ENCODE data around the gene ZFYVE27. TPM values are rescaled to one million over a fixed set of nuclear protein-coding genes. Genes with fewer than 3 reads are reported as not detected.
A peak's percentile ranks its signal among the peaks of the same experiment; 100 is the strongest.

Gene ZFYVE27
- polyA plus RNA-seq, 3 donors: 6.2 to 31.1 (median 9.7) TPM

DNA sequence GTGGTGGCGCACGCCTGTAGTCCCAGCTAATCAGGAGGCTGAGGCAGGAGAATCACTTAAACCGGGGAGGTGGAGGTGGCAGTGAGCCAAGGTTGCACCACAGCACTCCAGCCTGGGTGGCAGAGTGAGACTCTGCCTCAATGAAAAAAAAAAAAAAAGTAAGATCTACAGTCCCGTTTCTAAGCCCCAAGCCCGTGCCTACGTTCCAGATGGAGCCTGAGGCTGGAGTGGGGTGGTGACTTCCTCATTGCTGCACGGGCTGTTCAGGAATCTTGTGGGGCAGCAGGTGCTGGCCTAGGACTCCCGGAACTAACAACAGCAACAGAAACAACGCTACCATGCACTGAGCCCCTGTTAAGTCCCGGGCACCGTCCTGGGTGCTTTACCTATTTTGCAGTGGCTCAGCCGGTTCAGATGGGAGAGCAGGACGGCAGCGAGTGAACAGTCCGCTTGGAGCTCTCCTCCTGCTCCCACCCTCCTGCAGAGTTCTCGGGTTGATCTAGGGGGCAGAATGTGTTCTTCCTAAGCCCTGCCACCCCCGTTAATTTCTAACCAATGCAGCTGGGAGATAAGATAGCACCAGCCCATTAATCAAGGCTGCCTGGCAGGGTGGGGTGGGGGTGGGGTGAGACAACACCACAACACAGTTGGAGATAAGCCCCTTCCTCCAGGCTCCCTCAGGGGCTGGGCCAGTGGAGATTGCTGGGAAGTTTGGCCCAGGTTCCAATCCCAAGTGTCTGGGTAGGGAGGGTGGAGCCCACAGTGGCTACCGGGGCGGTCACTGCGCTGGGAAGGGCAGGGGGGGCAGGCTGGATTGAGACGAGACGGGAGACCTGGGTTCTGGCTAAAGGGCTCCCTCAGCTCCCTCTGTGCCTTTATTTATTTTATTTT lies 51.9 kb downstream of the ZFYVE27 start:
- intact Hi-C loops (cut with micrococcal nuclease): no loop called here
- H3K27me3 Mint-ChIP-seq (ENCODE audit: low read depth in 3 of 3): peaks cover 14 to 41% (median 35%) of the 10 kb centered on the region in 3 donors
- Histone ChIP-seq H2AFZ (ENCODE audit: insufficient read depth, low read depth, low read length, poor library complexity, severe bottlenecking) (no peak overlapping the region), H3K4me3 (replicated peaks in 1 of 3; ENCODE audit: low read depth in 2 of 3, low read length in 3 of 3) (no peak overlapping the region), H3K9me3 (replicated peaks in 1 of 2; ENCODE audit: control insufficient read depth in 1 of 2, insufficient read depth in 1 of 2, low read length in 2 of 2) (no peaks in the 10 kb centered on the region), H3K79me2 (ENCODE audit: insufficient read depth, low read length) (no peaks in the 10 kb centered on the region), H3K27me3 (ENCODE audit: control insufficient read depth in 2 of 2, insufficient read depth in 2 of 2, low read length in 2 of 2) (peaks cover 0 to 8% of the 10 kb centered on the region in 2 donors), H3K36me3 (replicated peaks in 1 of 2; ENCODE audit: control insufficient read depth in 1 of 2, insufficient read depth in 2 of 2, low read length in 2 of 2) (no peaks in the 10 kb centered on the region), H4K20me1 (ENCODE audit: insufficient read depth, low read length) (no peaks in the 10 kb centered on the region), H3K4me2 (replicated peaks; ENCODE audit: extremely low read depth, low read length, poor library complexity, severe bottlenecking) (no peak overlapping the region), H3K9ac (ENCODE audit: insufficient read depth, low read length, poor library complexity, severe bottlenecking) (no peak overlapping the region), H3K27ac (ENCODE audit: low read depth in 1 of 2, low read length in 2 of 2) (no peak overlapping the region), H3K4me1 (ENCODE audit: control insufficient read depth in 1 of 2, insufficient read depth in 2 of 2, low read length in 2 of 2) (no peaks in the 10 kb centered on the region)
- no peak for DNase-seq
- H3K36me3 Mint-ChIP-seq: no peaks in the 10 kb centered on the region
- H3K4me3 Mint-ChIP-seq: peak overlapping the region in 1 of 2 donors; percentile 35
- H3K4me1 Mint-ChIP-seq: peaks cover 3% of the 10 kb centered on the region
- WGBS (ENCODE audit: insufficient coverage): 7% methylated on average over 8 of the region's 22 CpGs
- H3K9me3 Mint-ChIP-seq: no peaks in the 10 kb centered on the region
- no peak for TF ChIP-seq CTCF (IDR thresholded peaks at IDR 0.05)
- H3K27ac Mint-ChIP-seq: no peak overlapping the region

DNA sequence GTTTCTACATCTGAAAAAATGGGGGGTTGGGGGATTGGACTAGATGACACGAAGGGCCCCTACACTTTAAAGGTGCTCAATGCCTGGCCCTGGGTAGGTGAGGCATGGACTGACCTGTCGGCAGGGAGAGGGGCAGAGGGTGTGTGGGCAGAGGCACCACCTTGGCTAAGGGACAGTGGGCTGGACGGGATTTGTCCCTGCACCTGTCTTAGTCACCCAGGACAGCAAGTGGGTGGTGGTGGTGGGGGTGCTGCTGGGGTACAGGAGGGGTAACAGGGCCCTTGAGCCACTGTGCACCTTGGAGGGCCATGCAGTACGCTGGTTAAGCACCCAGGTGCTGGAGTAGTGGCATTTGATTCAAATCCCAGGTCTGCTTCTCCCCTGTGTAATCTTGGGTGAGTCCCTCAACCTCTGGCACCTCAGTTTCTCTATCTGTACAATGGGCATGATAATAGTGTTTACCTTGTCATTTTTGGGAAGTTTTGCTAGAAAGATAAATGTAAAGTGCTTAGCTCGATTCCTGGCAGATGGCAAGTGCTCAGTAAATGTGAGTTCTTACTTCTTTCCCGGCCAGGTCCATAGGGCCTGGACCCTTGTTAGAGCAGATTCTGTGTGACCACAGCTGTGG lies 53.0 kb downstream of the ZFYVE27 start:
- H3K4me3 ChIP-seq (replicated peaks in 1 of 3; ENCODE audit: low read depth in 2 of 3, low read length in 3 of 3): no peak overlapping the region
- no peak for DNase-seq
- Mint-ChIP-seq H3K4me1 (peaks cover 3% of the 10 kb centered on the region), H3K36me3 (no peaks in the 10 kb centered on the region), H3K27me3 (ENCODE audit: low read depth in 3 of 3) (peaks cover 17 to 44% (median 37%) of the 10 kb centered on the region in 3 donors), H3K4me3 (peak overlapping the region in 1 of 2 donors; percentile 15), H3K27ac (no peak overlapping the region), H3K9me3 (no peaks in the 10 kb centered on the region)
- no peak for TF ChIP-seq CTCF (IDR thresholded peaks at IDR 0.05)
- H3K4me1 ChIP-seq (ENCODE audit: control insufficient read depth in 1 of 2, insufficient read depth in 2 of 2, low read length in 2 of 2): no peaks in the 10 kb centered on the region
- no peaks in the 10 kb centered on the region for H4K20me1 ChIP-seq (ENCODE audit: insufficient read depth, low read length)
- no peaks in the 10 kb centered on the region for H3K79me2 ChIP-seq (ENCODE audit: insufficient read depth, low read length)
- no peak overlapping the region for H3K9ac ChIP-seq (ENCODE audit: insufficient read depth, low read length, poor library complexity, severe bottlenecking)
- H3K27me3 ChIP-seq (ENCODE audit: control insufficient read depth in 2 of 2, insufficient read depth in 2 of 2, low read length in 2 of 2): peaks cover 0 to 8% of the 10 kb centered on the region in 2 donors
- 67% methylated on average over 3 of the region's 6 CpGs for WGBS (ENCODE audit: insufficient coverage)
- intact Hi-C loops (cut with micrococcal nuclease): loop anchor here in 1 of 2 donors (5.0 kb wide), 1 partner anchor 77 kb away; no protein-coding TSS in a partner anchor
- H3K4me2 ChIP-seq (replicated peaks; ENCODE audit: extremely low read depth, low read length, poor library complexity, severe bottlenecking): no peak overlapping the region
- no peaks in the 10 kb centered on the region for H3K36me3 ChIP-seq (replicated peaks in 1 of 2; ENCODE audit: control insufficient read depth in 1 of 2, insufficient read depth in 2 of 2, low read length in 2 of 2)
- H3K27ac ChIP-seq (ENCODE audit: low read depth in 1 of 2, low read length in 2 of 2): no peak overlapping the region
- H3K9me3 ChIP-seq (replicated peaks in 1 of 2; ENCODE audit: control insufficient read depth in 1 of 2, insufficient read depth in 1 of 2, low read length in 2 of 2): no peaks in the 10 kb centered on the region
- no peak overlapping the region for H2AFZ ChIP-seq (ENCODE audit: insufficient read depth, low read depth, low read length, poor library complexity, severe bottlenecking)
